GM12891 (cell line): Measurements from ENCODE around the gene NEUROD1.

Source experiments
- DNase-seq: peaks from one replicate; pipeline ENCODE4 v3.0.0; 2011; ENCODE audit warnings: low spot score; ENCODE audit not compliant: insufficient read length
- FAIRE-seq: peaks from 2 replicates; lab custom pipeline; 2011; peaks lifted over from hg19 to GRCh38; lab: Jason Lieb, UNC
- PAX5 ChIP-seq: IDR thresholded peaks from 2 replicates; pipeline ENCODE4 v1.6.1; 2011; ENCODE audit warnings: low read length, moderate library complexity, mild to moderate bottlenecking; ENCODE audit not compliant: insufficient read depth, severe bottlenecking
- POLR2A ChIP-seq: IDR thresholded peaks from 2 replicates; pipeline ENCODE4 v1.6.1; 2011; ENCODE audit warnings: low read depth, low read length, control low read depth
- POLR2AphosphoS5 ChIP-seq: IDR thresholded peaks from 2 replicates; pipeline ENCODE4 v1.6.1; 2011; ENCODE audit warnings: low read depth, low read length, control low read depth
- POU2F2 ChIP-seq: IDR thresholded peaks from 2 replicates; pipeline ENCODE4 v1.6.1; 2011; ENCODE audit warnings: low read depth, mild to moderate bottlenecking, control low read depth, low read length, moderate library complexity
- SPI1 ChIP-seq: IDR thresholded peaks from 2 replicates; pipeline ENCODE4 v1.6.1; 2011; ENCODE audit warnings: low read depth, low read length, control low read depth
- TAF1 ChIP-seq: IDR thresholded peaks from 2 replicates; pipeline ENCODE4 v1.6.1; 2011; ENCODE audit warnings: low read depth, low read length, control low read depth

The NEUROD1 gene

DNA sequence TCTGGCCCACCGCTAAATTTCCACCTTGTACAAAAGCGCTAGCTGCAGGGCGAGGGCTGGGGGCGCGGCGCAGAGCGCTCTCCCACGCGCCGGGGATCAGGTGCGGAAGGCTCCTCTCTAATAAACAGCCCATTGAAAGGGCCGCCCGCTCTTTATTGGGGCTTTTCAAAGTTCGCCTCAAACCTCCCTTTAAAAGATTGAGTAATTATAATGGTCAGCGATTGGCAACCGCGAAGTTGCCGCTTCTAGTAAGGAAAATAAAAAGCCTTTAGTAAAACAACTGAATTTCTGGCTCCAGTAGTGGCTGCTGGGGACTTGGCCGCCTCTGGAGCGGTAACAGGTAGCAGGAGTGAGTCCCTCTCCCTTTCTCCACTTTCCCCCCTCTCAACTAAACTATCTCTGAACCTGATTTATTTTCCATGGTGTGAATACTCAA, 755 bp downstream of the NEUROD1 start:
- no peak for DNase-seq
- TF ChIP-seq POLR2AphosphoS5 = no peak
- TF ChIP-seq POU2F2 = no peak
- TF ChIP-seq TAF1 = no peak
- no peak for TF ChIP-seq POLR2A
- no peak for TF ChIP-seq PAX5
- no peak for TF ChIP-seq SPI1
- FAIRE-seq = no peak

DNA sequence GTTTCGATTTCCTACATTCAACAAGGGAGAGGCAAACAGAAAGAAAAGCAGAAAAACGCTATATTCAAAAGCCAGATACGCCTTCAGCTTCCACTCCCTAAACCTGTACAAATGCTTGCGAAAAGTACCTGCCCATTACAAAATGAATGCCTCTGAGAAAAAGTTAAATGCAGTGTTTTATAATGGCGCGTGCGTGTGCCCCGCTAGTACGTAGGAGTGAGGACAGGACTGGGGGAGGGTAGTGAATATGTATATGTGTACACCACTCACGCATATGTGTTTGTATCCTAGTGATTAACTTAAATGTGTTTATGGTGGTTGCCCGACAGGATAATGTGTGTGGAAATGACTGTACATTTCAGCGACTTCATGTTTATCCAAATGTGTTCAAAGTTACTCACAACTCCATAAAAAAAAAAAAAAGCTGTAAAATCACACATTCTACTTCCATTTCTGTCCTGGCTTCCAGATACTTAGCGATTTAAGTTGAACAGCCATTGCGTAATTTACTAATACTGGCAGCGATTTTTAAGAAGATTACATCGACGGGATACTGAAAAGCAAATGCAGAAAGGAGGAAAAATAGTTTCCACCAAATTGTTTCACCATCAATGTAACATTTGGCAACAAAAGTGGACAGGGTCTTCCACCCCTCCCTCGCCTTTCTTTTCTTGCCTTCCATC, 1.3 kb downstream of the NEUROD1 start:
- FAIRE-seq = no peak
- TF ChIP-seq TAF1 = no peak
- no peak for TF ChIP-seq POU2F2
- TF ChIP-seq SPI1 = no peak
- no peak for TF ChIP-seq POLR2AphosphoS5
- no peak for TF ChIP-seq POLR2A
- TF ChIP-seq PAX5 = no peak
- no peak for DNase-seq

DNA sequence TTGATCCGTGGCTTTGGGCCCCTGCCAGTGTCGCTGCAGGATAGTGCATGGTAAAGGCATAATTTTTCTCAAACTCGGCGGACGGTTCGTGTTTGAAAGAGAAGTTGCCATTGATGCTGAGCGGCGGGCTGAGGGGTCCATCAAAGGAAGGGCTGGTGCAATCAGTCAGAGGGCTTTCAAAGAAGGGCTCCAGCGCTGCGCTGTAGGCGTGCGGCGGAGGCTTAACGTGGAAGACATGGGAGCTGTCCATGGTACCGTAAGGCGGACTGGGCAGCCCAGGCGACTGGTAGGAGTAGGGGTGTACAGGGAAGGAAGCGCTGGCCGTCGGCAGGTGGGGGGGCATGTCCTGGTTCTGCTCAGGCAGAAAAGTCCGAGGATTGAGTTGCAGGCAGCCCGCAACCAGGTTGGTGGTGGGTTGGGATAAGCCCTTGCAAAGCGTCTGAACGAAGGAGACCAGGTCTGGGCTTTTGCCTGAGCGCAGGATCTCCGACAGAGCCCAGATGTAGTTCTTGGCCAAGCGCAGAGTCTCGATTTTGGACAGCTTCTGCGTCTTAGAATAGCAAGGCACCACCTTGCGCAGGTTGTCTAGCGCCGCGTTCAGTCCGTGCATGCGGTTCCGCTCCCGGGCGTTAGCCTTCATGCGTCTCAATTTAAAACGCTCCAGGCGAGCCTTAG, 2.3 kb downstream of the NEUROD1 start:
- TF ChIP-seq POLR2A (no peak), POLR2AphosphoS5 (no peak), SPI1 (no peak), TAF1 (no peak), POU2F2 (no peak), PAX5 (no peak)
- DNase-seq = no peak
- FAIRE-seq = no peak

DNA sequence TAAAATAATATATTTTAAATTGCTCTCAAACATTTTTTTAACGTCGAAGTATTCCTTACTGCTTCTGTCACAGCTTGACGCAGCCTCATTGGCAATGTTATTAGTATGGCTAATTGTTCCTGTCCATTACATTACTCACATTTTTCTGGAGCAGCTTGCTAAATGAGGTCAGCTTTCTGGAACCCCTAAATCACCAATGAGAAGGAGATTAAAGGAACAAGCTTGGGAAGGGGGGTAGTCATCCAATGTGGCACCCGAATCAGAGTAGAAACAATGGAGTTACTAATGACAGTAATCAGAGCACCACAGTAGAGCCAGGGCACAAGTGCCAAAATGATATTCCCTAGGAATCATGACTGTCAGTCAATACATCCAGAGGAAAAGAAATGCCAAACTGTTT, 5.1 kb downstream of the NEUROD1 start:
- DNase-seq = no peak
- TF ChIP-seq TAF1 (no peak), POLR2AphosphoS5 (no peak), POLR2A (no peak), SPI1 (no peak), POU2F2 (no peak), PAX5 (no peak)
- FAIRE-seq = no peak

DNA sequence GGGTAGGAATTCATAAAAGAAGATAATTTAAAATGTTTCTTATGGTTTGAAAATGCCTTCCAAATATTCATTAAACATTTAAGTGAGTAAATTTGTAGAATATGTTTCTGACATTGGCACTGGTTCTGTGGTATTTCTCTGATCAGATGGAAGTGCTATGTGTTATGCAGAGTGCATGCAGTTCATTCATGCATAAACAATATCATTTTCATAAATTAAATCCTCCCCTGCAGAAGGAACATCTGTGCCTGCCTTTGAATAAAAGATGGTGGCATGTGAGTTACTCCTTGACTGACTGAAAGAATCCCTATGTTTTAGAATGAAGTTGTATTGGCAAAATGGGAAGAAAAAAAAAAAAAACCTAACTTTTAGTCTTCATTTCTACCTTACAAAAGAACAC, 5.9 kb downstream of the NEUROD1 start:
- DNase-seq (no peak), FAIRE-seq (no peak)
- TF ChIP-seq POU2F2 = no peak
- TF ChIP-seq PAX5 = no peak
- TF ChIP-seq SPI1 = no peak

DNA sequence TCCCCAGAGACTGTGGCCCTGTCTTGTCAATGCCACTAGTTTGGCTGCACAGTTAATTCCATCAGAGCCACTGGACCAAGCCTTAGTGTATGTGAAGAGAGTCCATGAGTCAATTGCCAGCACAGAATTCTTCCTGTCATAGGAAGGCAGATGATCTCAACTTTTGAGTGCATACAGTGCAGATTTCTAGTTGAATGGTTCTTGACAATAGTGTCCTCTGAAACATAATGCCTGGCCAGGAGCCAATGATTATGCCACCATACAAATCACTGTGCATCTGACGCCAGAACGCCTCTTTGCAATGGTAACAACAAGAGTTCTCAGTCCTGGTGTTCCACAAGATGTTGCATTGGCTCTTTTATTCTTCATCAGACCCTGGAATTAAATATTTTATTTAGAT, 7.1 kb downstream of the NEUROD1 start:
- FAIRE-seq = no peak
- no peak for TF ChIP-seq POU2F2
- TF ChIP-seq POLR2AphosphoS5 = no peak
- no peak for TF ChIP-seq POLR2A
- DNase-seq = no peak

DNA sequence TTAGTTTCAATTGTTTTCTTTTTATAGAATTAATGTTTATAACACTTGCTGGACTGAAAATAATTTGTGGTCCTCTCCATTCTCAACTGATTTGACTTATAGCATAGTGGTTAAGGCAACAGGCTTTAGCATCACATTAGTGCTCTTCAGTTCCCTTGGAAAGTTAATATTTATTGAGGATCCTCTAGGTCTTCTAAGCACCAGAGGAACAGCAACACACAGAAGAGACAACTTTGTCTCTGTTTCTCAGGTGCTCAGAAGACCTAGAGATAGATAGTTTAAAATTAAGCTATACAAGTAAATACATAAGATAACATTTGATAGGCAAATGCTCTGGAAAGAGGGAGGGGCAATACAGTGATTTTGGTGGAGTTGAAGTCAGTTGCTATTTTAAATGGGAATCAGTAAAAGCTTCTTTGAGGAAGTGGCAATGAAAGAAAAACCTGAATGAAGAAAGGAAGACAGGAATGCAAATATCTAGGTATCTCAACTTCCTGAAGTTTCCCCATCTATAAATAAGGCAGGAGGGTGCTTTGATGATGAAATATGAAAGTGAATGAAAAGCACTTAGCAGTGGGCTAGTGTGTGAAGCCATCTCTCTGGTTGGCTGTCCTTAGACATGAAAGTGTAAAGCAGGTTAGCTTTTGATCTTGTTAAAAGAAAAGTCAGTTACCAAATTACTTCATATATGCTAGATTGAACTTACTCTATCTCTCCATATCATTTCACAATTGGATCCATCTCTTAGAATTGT, 7.9 kb downstream of the NEUROD1 start:
- peak; percentile 47 for FAIRE-seq
- TF ChIP-seq SPI1 (peak; percentile 45; the same call in 1 of the 2 replicates), POLR2A (no peak), PAX5 (no peak)
- no peak for DNase-seq

DNA sequence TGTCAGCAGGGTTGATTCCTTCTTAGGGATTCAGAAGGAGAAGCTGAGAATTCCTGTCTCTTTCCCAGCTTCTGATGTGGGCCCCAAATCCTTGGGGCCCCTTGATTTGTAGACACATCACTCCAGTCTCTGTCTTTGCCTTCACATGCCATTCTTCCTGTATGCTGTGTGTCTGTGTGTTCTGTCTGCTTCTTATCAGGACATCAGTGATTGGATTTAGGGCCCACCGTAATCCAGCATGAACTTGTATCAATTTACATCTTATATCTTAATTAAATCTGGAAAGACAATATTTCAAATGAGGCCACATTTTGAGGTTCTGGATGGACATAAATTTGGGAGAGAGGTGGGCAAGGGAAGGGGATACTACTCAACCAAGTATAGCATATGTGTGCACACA, 9.7 kb downstream of the NEUROD1 start:
- no peak for TF ChIP-seq POU2F2
- TF ChIP-seq TAF1 = no peak
- TF ChIP-seq POLR2AphosphoS5 = no peak
- TF ChIP-seq POLR2A = no peak
- TF ChIP-seq PAX5 = no peak
- TF ChIP-seq SPI1 = no peak
- DNase-seq (no peak), FAIRE-seq (no peak)

DNA sequence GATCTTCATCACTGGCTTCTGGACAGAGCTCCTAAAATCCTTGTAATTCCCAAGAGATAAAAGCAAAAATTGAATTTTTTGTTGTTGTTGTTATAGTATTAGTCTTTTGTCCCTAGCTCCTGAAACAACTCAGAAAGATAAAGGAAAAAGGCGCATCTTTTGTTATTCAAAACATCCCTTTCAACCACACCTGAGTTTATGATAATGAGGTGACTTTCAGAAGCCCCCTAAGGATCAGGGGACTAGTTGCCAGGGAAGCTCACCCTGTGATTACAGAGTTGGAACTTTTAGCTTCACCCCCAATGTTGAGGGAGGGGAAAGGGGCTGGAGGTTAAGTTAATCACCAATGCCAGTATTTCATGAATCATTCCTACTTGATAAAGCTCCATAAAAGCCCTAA, 13.1 kb downstream of the NEUROD1 start:
- TF ChIP-seq SPI1 = no peak
- TF ChIP-seq PAX5 = no peak
- no peak for TF ChIP-seq POLR2AphosphoS5
- no peak for TF ChIP-seq POLR2A
- no peak for TF ChIP-seq TAF1
- TF ChIP-seq POU2F2 = no peak
- DNase-seq (no peak), FAIRE-seq (no peak)

DNA sequence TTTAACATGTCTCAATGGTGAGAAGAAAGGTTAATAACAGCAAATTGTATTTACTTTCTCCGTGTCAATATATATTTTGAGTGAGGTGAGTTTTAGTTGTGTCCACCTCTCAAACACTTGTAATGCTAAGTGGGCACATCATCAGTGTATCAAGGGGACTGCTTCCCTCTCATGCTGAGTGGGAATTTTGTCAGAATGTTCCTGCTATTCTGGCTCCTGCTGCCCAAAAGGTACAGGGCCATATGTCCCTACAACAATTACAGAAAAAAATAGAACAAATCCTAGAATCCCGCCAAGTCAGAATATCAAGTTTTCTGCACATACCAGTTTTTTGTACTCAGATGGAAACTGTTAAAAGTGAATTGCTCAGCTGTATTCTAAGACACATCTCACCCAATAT, 18.0 kb downstream of the NEUROD1 start:
- FAIRE-seq (no peak), DNase-seq (no peak)
- TF ChIP-seq POLR2A (no peak), TAF1 (no peak), SPI1 (no peak), POLR2AphosphoS5 (no peak), POU2F2 (no peak)
